Ovary (tissue), 3 donors: ENCODE data around the gene ASPHD1.

ENCODE experiments used
- CTCF ChIP-seq, 3 donors: fragments of 450-650 bp in 2 of 3; fragments of 200-600 bp in 1 of 3; IDR thresholded peaks; one replicate each; pipeline versions ENCODE4 v1.5.1 to v1.8.0; 2016 to 2022; ENCODE audit warnings: antibody characterized with exemption in 3 of 3, mild to moderate bottlenecking in 1 of 3
- POLR2A ChIP-seq: fragments of 450-650 bp; IDR thresholded peaks from one replicate; pipeline ENCODE4 v1.6.1; 2017; ENCODE audit warnings: antibody characterized with exemption, mild to moderate bottlenecking, moderate library complexity
- donor health status: DM: no; HTN: no; CAD: no.

GRCh38 chr16:29910819-29911675, 10.8 kb downstream of the ASPHD1 start:
- TF ChIP-seq CTCF (IDR thresholded peaks at IDR 0.05) (no peak), POLR2A (no peak)
